Hepatocyte (in vitro differentiated cells): ENCODE measurements around the gene NSUN7. TPM values are rescaled to one million over a fixed set of nuclear protein-coding genes. Genes with fewer than 3 reads are reported as not detected.
A peak's percentile ranks its signal among the peaks of the same experiment; 100 is the strongest.

Experiments used
- DNase-seq: peaks from one replicate; pipeline ENCODE4 v3.0.0-alpha.2; 2016; ENCODE audit warnings: low spot score
- H2AFZ ChIP-seq: fragments of 200-600 bp; sonication (generic); 2 replicates; pipeline ENCODE4 v1.6.0; 2016; ENCODE audit warnings: antibody characterized with exemption, mild to moderate bottlenecking
- H3K27ac ChIP-seq: fragments of 200-600 bp; sonication (generic); 2 replicates; pipeline ENCODE4 v1.5.1; 2016; ENCODE audit warnings: mild to moderate bottlenecking
- H3K27me3 ChIP-seq: fragments of 200-600 bp; sonication (generic); 2 replicates; pipeline ENCODE4 v1.6.1; 2016
- H3K36me3 ChIP-seq: fragments of 200-600 bp; sonication (generic); replicated peaks from 2 replicates; pipeline ENCODE4 v1.5.1; 2016; ENCODE audit warnings: low read depth; ENCODE audit not compliant: insufficient read depth
- H3K4me1 ChIP-seq: fragments of 200-600 bp; sonication (generic); 2 replicates; pipeline ENCODE4 v1.5.1; 2016; ENCODE audit warnings: mild to moderate bottlenecking, moderate library complexity; ENCODE audit not compliant: insufficient read depth
- H3K4me2 ChIP-seq: fragments of 200-600 bp; sonication (generic); 2 replicates; pipeline ENCODE4 v1.6.0; 2016
- H3K4me3 ChIP-seq: fragments of 200-600 bp; sonication (generic); 2 replicates; pipeline ENCODE4 v1.5.1; 2016; ENCODE audit warnings: mild to moderate bottlenecking
- H3K79me2 ChIP-seq: fragments of 200-600 bp; sonication (generic); 2 replicates; pipeline ENCODE4 v1.6.0; 2017; ENCODE audit warnings: mild to moderate bottlenecking
- H3K9me2 ChIP-seq: fragments of 200-600 bp; sonication (generic); replicated peaks from 2 replicates; pipeline ENCODE4 v1.6.0; 2017; ENCODE audit warnings: mild to moderate bottlenecking; ENCODE audit not compliant: insufficient read depth
- H3K9me3 ChIP-seq: fragments of 200-600 bp; sonication (generic); 2 replicates; pipeline ENCODE4 v1.5.1; 2016; ENCODE audit warnings: low read depth, mild to moderate bottlenecking
- H4K20me1 ChIP-seq: fragments of 200-600 bp; sonication (generic); 2 replicates; pipeline ENCODE4 v1.6.0; 2016; ENCODE audit warnings: mild to moderate bottlenecking; ENCODE audit not compliant: insufficient read depth, poor library complexity, severe bottlenecking
- EZH2 ChIP-seq: fragments of 200-600 bp; sonication (generic); IDR thresholded peaks from 2 replicates; pipeline ENCODE4 v1.6.1; 2016; ENCODE audit warnings: antibody characterized with exemption, mild to moderate bottlenecking, borderline replicate concordance
- EZH2phosphoT487 ChIP-seq: fragments of 200-600 bp; sonication (generic); IDR thresholded peaks from one replicate; pipeline ENCODE4 v1.6.1; 2018; ENCODE audit warnings: antibody characterized with exemption, mild to moderate bottlenecking, low read depth, moderate library complexity; ENCODE audit not compliant: unreplicated experiment, severe bottlenecking
- WGBS: methylation state at CpG from one replicate; pipeline ENCODE4 v1.1.6; 2016; ENCODE audit warnings: low lambda C conversion rate; ENCODE audit errors: missing lambda C conversion rate; 5-methylcytosine and 5-hydroxymethylcytosine counted together
- polyA plus RNA-seq: library from polyadenylated mRNA; unstranded; fragments of >200 nt; fragmentation: Nextera tagmentation; extraction: Ambion mirVana; gene quantifications from 2 replicates; pipeline ENCODE4 v1.2.1, GENCODE V29; 2016
- total RNA-seq: library from RNA; depleted of rRNA; stranded (reverse); fragments of >200 nt; gene quantifications from 2 replicates; pipeline ENCODE4 v1.2.3, GENCODE V29; 2014
- TF ChIP-seq, protein P1 (sequence below): fragments of 200-600 bp; sonication (generic); IDR thresholded peaks from 2 replicates; pipeline ENCODE4 v1.5.1; 2016; ENCODE audit warnings: antibody characterized with exemption, mild to moderate bottlenecking; ENCODE audit not compliant: poor library complexity

NSUN7 gene
- total and polyA plus RNA-seq, 2 experiments from 2014 or later, result 4.6 to 8.0 TPM

GRCh38 chr4:40840985-40841571 lies 91.3 kb downstream of the NSUN7 start:
- no peak overlapping the region for H3K27ac ChIP-seq
- H4K20me1 ChIP-seq, result no peaks in the 10 kb centered on the region
- H3K4me2 ChIP-seq, result no peak overlapping the region
- DNase-seq, result peak; percentile 83
- no peak for TF ChIP-seq EZH2phosphoT487
- TF ChIP-seq, protein P1, sequence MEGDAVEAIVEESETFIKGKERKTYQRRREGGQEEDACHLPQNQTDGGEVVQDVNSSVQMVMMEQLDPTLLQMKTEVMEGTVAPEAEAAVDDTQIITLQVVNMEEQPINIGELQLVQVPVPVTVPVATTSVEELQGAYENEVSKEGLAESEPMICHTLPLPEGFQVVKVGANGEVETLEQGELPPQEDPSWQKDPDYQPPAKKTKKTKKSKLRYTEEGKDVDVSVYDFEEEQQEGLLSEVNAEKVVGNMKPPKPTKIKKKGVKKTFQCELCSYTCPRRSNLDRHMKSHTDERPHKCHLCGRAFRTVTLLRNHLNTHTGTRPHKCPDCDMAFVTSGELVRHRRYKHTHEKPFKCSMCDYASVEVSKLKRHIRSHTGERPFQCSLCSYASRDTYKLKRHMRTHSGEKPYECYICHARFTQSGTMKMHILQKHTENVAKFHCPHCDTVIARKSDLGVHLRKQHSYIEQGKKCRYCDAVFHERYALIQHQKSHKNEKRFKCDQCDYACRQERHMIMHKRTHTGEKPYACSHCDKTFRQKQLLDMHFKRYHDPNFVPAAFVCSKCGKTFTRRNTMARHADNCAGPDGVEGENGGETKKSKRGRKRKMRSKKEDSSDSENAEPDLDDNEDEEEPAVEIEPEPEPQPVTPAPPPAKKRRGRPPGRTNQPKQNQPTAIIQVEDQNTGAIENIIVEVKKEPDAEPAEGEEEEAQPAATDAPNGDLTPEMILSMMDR, result peak; percentile 66
- TF ChIP-seq EZH2, result no peak
- H3K27me3 ChIP-seq, result no peaks in the 10 kb centered on the region
- H2AFZ ChIP-seq, result no peak overlapping the region
- H3K79me2 ChIP-seq, result no peaks in the 10 kb centered on the region
- H3K9me3 ChIP-seq, result no peaks in the 10 kb centered on the region
- no peak overlapping the region for H3K4me3 ChIP-seq
- no peaks in the 10 kb centered on the region for H3K4me1 ChIP-seq
- 68% methylated on average over 7 of the region's 7 CpGs for WGBS
- H3K36me3 ChIP-seq, result no peaks in the 10 kb centered on the region
- no peaks in the 10 kb centered on the region for H3K9me2 ChIP-seq

- no peak overlapping the region for H2AFZ ChIP-seq
- 80% methylated on average over 13 of the region's 13 CpGs for WGBS
- H3K9me2 ChIP-seq, result no peaks in the 10 kb centered on the region
- DNase-seq, result no peak
- no peaks in the 10 kb centered on the region for H3K4me1 ChIP-seq
- no peak for TF ChIP-seq EZH2
- TF ChIP-seq, protein P1, result no peak
- TF ChIP-seq EZH2phosphoT487, result no peak
- no peaks in the 10 kb centered on the region for H3K9me3 ChIP-seq
- H3K27ac ChIP-seq, result no peak overlapping the region
- H3K36me3 ChIP-seq, result no peaks in the 10 kb centered on the region
- no peaks in the 10 kb centered on the region for H3K27me3 ChIP-seq
- no peaks in the 10 kb centered on the region for H3K79me2 ChIP-seq
- H3K4me2 ChIP-seq, result no peak overlapping the region
- H4K20me1 ChIP-seq, result no peaks in the 10 kb centered on the region
- no peak overlapping the region for H3K4me3 ChIP-seq
Measured at GRCh38 chr4:40842318-40842717, 92.6 kb downstream of the NSUN7 start.

- Histone ChIP-seq H3K9me2 (no peaks in the 10 kb centered on the region), H3K9me3 (no peaks in the 10 kb centered on the region), H4K20me1 (no peaks in the 10 kb centered on the region), H2AFZ (no peak overlapping the region), H3K27ac (no peak overlapping the region), H3K79me2 (no peaks in the 10 kb centered on the region), H3K4me3 (no peak overlapping the region), H3K4me2 (no peak overlapping the region), H3K36me3 (no peaks in the 10 kb centered on the region), H3K4me1 (no peaks in the 10 kb centered on the region), H3K27me3 (no peaks in the 10 kb centered on the region)
- DNase-seq, result no peak
- 57% methylated on average over 11 of the region's 14 CpGs for WGBS
- TF ChIP-seq, protein P1, result no peak
- TF ChIP-seq EZH2phosphoT487 (no peak), EZH2 (no peak)
Measured at GRCh38 chr4:40842725-40843423, 93.1 kb downstream of the NSUN7 start.
